Dermis blood vessel endothelial cell (primary cell): ENCODE results near the gene OR8G5. TPM values are rescaled to one million over a fixed set of nuclear protein-coding genes. Genes with fewer than 3 reads are reported as not detected.
A peak's percentile ranks its signal among the peaks of the same experiment; 100 is the strongest.
"Not testable (repeated sequence)": the region's sequence is repeated elsewhere in the genome, so short reads cannot be mapped to it uniquely, and the experiment has no call there.

Experiments
- DNase-seq: peaks from one replicate; pipeline ENCODE4 v3.0.0; 2010
- total RNA-seq: library from RNA; depleted of rRNA; stranded (reverse); fragments of >200 nt; gene quantifications from 2 replicates; pipeline ENCODE4 v1.2.3, GENCODE V29; 2014

Gene OR8G5, protein sequence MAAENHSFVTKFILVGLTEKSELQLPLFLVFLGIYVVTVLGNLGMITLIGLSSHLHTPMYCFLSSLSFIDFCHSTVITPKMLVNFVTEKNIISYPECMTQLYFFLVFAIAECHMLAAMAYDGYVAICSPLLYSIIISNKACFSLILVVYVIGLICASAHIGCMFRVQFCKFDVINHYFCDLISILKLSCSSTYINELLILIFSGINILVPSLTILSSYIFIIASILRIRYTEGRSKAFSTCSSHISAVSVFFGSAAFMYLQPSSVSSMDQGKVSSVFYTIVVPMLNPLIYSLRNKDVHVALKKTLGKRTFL
- not detected in 2 replicates for total RNA-seq

DNA sequence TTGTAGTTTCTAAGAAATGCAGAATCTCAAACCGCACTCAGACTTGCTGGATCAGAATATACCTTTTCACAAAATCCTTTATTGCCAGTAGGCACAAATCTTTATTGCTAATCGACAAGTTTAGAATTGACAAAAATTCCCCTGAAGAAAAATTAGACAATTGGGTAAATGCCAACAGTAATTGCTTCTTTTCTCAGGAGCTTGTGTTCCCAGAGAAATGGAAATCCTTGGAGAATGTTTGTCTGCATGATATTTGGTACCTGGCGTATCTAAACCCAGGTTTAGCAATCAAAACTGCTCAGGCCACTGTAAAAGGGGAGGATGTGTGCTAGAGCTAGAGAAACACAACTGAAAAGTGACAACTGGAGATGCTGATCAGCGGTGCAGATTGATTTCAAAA, at the start of gene OR8G5:
TSS of gene OR8G5 (plus strand) at position 301 of the 400 bp plus-strand sequence. CDS start 8,556 bp downstream, outside the sequence.
- no peak for DNase-seq

DNA sequence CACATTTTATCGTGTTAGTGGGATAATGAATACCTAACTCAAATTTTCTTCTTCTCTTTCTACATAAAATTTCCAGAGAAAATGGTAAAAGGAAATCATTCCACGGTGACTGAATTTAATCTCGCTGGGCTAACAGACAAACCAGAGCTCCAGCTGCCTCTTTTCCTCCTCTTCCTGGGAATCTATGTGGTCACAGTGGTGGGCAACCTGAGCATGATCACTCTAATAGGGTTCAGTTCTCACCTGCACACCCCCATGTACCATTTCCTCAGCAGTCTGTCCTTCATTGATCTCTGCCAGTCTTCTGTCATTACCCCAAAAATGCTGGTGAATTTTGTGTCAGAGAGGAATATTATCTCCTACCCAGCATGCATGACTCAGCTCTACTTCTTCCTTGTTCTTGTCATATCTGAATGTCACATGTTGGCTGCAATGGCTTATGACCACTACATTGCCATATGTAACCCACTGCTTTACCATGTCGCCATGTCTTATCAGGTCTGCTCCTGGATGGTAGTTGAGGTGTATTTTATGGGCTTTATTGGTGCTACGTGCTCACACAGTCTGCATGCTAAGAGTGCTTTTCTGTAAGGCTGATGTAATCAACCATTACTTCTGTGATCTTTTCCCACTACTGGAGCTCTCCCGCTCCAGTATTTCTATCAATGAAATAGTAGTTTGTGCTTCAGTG, 48.9 kb upstream of the OR8G5 start:
- no peak for DNase-seq

DNA sequence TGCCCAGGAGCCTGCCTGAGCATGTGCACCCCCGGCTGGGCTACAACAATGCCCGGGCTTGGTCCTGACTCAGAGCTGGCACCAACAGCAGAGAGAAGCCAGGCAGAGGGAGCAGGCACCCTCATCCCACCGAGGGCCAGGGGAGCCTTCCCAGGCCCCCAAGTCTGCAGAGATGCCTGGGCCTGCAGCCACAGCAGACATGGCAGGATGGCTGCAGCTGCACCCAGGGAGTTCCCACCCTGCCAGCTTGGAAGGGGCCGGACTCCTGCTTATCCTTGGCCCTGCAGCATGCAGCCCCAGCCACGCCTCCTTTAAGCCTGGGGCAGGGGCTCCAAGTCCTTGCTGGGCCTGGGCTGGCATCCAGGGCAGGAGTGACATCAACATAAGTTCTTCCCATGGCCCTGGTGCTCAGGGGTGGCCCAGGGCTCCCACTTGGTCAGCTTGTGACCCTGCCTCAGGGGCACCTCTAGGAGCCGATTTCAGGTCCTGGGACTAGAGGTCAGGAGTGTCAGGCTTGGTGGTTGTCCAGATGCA, 46.3 kb upstream of the OR8G5 start:
- no peak for DNase-seq

DNA sequence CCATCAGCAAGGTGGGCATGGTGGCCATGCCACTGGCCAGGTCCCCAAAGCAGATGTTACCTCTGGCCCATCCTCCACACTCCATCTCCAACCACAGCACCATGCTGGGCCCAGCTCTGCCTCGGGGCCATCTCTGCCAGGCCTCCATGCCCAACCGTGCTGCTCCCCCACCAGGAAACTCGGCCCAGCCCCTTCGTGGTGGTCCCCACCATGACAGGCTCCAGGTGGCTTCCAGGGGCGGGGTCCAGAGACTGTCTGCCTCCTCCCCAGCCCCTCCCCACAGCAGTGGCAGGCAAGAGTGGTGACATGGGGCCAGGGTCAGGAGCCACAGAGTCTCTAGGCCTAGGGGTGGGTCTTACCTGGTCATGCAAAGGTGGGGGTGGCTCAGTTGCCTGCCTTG, 45.8 kb upstream of the OR8G5 start:
- no peak for DNase-seq

DNA sequence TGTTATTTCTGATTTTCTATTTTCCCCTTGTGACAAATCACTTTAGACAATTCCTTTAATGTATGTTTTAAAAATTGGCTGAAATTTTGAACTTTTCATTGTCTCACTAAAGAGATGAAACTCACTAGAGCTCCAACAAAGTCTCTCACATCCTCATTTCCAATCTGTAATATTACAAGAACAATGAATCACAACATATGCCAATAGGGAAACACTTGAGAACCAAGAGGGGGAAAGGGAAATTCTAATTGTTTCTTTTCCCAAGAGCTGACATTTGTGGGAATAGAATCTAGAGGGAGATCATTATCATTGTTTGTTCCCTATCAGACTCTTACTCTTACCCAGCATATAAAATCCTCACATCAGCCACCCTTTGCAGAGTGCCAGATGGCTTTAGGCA, 44.9 kb upstream of the OR8G5 start:
- no peak for DNase-seq

DNA sequence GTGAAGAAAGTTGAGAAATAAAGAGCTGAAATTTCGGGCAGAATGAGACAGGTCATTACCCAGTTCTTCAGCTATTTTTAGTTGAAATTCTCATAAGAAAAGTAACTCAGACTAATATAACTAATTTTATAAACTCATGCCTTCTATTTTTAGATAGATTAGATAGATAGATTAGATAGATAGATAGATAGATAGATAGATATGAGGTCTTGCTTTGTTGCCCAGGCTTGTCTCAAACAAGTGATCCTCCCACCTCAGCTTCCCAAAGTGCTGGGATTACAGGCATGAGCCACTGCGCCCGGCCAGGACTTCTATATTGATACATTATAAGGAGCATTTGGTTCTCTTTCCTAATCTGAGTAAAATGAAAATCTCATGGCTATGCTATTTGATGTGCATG, 42.1 kb upstream of the OR8G5 start:
- DNase-seq = no peak

DNA sequence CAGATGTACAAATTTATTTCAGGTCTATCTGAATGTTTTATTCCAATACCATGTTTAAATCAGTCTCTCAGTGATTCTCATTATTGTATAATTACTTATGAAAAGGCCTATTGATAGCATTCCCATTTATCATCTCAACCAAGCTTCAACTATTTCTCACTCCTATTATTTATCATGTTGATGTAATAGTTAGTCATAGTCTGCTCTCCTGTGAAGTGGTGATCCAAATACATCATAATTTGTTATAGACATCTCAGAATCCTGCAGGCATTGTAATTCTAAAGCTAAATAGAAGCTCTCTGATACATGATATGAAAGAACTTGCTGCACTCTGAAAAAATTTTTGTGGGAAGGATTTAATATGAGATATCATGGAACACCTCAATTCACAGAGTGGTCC, 37.0 kb upstream of the OR8G5 start:
- DNase-seq = no peak

DNA sequence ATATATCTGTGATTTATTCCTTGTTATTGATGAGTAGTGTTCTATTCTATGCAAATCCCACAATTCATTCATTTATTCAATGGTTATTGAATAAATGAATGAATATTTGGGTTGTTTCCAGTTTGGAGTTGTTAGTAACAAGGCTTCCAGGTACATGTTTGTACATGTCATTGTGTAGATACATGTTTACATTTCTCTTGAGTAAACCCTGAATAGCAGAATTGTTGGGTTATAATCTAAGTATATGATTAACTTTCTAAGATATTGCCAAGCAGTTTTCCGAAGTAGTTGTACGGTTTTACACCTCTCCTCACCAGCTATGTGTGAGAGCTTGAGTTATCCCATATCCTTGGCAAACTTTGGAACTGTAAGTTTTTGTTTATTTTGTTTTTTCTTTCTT, 33.8 kb upstream of the OR8G5 start:
- no peak for DNase-seq

DNA sequence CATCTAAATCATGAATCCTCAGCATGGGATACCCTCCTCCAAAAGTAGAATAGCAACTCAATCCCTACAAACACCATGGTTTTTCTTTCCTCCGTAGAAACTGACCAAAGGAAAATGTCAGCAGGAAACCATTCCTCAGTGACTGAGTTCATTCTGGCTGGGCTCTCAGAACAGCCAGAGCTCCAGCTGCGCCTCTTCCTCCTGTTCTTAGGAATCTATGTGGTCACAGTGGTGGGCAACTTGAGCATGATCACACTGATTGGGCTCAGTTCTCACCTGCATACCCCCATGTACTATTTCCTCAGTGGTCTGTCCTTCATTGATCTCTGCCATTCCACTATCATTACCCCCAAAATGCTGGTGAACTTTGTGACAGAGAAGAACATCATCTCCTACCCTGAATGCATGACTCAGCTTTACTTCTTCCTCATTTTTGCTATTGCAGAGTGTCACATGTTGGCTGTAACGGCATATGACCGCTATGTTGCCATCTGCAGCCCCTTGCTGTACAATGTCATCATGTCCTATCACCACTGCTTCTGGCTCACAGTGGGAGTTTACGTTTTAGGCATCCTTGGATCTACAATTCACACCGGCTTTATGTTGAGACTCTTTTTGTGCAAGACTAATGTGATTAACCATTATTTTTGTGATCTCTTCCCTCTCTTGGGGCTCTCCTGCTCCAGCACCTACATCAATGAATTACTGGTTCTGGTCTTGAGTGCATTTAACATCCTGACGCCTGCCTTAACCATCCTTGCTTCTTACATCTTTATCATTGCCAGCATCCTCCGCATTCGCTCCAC, 31.4 kb upstream of the OR8G5 start:
- not testable (repeated sequence) for DNase-seq

DNA sequence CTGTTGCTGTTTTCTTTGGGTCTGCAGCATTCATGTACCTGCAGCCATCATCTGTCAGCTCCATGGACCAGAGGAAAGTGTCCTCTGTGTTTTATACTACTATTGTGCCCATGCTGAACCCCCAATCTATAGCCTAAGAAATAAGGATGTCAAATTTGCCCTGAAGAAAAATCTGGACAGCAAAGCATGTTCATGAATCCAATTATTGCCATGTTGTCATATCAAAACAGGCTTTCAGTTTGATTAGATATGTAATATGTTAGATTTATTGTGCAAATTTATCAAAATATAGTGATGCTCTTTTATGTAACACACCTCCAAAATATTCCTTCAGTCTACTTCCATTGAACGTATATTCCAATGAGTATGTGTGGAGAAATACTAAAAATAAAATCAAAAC, 30.7 kb upstream of the OR8G5 start:
- no peak for DNase-seq

DNA sequence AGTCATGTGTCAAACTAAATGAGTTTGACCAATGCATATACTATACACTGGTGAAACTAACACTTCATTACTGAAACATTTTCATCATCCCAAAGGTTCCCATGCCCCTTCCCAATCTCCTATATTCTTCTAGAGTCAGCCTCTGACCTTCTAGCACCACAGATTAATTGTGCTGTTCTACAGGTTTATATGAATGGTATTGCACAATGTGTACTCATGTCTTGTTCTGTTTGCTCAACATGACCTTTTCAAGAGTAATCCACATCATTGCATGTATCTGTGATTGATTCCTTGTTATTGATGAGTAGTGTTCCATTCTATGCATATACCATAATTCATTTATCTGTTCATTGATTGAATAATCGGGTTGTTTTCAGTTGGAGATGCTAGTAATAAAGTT, 22.8 kb upstream of the OR8G5 start:
- DNase-seq = no peak

DNA sequence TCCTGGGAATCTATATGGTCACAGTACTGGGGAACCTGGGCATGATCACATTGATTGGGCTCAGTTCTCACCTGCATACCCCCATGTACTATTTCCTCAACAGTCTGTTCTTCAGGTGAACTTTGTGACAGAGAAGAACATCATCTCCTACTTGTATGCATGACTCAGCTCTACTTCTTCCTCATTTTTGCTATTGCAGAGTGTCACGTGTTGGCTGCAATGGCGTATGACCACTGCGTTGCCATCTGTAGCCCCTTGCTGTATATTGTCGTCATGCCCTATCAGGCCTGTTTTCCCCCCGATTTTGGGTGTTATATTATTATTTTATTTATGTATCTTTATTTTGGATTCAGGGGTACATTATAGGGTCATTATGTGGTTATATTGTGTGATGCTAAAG, 17.7 kb upstream of the OR8G5 start:
- DNase-seq = no peak

DNA sequence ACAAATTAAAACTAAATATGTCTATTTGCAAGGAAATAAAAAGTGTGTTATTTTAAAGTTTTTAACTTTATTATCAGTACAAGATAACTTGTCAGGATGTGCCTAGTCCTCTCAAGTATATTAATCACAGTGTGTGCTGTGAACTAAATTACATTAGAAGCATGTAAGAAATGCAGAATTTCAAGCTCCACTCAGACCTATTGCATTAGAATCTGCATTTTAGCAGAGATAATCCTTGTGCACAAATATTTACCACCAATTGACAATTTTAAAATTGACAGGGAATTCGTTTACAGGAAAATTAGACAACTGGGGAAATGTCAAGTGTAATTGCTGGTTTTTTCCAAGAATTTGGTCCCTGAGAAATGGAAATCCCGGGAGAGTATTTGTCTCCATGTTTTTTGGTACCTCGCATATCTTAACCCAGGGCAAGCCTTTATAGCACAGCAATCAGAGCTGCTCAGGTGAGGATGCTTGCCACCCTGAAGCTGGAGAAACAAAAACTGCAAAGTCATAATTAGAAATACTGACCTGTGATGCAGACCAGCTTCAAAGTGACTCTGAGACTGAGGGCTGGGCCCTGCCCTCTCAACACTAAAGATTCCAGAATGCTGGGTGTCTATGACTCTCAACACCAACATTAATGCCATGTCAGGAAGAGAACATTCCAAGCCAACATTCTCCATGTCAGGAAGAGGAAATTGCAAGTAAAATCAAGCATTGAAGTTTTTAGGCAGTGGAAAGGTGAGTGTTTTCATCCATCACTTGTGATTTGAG, 15.4 kb upstream of the OR8G5 start, which contains the start of gene OR8G1:
TSS of gene OR8G1 (plus strand) at position 475 of the 777 bp plus-strand sequence. CDS start 8,581 bp downstream, outside the sequence.
- no peak for DNase-seq

DNA sequence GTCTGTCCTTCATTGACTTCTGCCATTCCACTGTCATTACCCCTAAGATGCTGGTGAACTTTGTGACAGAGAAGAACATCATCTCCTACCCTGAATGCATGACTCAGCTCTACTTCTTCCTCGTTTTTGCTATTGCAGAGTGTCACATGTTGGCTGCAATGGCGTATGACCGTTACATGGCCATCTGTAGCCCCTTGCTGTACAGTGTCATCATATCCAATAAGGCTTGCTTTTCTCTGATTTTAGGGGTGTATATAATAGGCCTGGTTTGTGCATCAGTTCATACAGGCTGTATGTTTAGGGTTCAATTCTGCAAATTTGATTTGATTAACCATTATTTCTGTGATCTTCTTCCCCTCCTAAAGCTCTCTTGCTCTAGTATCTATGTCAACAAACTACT, 6.3 kb upstream of the OR8G5 start:
- not testable (repeated sequence) for DNase-seq

DNA sequence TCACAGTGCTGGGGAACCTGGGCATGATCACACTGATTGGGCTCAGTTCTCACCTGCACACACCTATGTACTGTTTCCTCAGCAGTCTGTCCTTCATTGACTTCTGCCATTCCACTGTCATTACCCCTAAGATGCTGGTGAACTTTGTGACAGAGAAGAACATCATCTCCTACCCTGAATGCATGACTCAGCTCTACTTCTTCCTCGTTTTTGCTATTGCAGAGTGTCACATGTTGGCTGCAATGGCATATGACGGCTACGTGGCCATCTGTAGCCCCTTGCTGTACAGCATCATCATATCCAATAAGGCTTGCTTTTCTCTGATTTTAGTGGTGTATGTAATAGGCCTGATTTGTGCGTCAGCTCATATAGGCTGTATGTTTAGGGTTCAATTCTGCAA, 8.9 kb downstream of the OR8G5 start:
- not testable (repeated sequence) for DNase-seq

DNA sequence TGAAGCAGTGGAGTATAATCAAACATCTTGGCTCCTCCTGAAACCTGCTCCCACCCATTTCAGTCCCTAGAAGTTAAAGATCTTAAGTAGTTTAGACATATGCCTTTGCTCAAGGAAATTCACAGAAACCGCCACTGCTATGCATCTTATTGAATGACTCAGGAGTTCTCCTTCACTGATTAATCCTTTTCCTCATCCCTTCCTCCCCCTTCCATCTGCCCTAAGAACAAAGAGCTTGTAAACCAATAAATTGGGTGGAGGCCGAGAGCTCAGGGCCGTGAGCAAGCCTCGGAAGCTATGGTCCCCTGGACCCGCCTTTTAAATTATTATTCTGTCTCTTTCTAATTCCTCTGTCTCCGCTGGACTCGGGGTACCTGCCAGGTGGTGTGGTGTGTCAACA, 14.7 kb downstream of the OR8G5 start:
- not testable (repeated sequence) for DNase-seq

DNA sequence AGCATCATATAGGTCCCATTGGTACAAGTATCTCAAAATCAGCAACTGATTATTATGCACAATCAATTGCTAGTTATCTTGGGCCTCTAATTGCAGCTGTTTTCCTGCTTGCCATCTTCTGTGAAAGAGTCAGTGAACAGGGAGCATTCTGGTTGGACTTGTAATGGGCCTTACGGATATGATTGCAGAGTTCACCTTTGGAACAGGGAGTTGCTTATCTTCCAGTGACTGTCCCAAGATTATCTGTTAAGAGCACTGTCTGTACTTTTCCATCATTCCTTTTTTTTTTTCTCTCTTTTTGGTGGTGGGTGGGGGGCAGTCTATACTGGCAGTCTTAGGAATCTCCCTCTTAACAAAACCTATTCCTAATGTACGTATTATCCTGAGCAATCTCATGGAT, 17.8 kb downstream of the OR8G5 start:
- no peak for DNase-seq

DNA sequence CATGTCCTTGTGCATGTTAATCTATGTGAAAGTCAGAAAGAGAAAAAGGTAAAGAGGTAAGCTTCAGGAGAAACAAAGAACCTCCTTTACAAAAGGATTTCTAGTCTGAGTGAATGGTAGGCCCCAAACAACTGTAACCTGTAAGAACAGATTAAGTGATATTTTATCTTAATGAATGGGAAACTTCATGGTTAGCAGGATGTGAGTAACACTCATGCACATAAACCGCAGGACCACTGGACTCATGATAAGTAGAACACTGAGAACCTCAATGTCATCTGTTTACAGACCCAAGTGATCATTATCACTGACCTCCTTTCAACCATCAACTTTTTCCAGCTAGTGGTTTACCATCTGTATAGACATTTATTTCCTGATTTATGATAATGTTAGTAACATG, 19.9 kb downstream of the OR8G5 start:
- DNase-seq = peak; percentile 27

DNA sequence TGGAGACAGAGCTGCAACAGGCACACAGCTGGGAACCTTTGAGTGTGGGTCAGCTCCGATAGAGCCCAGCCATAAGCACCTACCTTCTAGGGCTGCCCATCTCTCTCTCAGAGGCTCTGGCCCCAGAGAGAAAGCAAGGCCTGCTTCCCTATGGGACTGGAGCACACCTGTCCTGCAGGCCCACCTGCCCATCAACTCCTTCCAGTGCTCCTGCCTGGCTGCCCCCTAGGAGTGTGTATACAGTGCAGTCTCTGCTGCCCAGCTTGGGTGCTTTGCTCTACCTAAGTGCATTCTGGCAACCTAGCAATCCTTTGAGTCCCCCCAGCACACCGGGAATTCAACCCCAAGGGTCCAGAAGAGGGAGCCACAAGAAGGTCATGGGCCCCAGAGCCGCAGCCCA, 21.0 kb downstream of the OR8G5 start:
- no peak for DNase-seq

DNA sequence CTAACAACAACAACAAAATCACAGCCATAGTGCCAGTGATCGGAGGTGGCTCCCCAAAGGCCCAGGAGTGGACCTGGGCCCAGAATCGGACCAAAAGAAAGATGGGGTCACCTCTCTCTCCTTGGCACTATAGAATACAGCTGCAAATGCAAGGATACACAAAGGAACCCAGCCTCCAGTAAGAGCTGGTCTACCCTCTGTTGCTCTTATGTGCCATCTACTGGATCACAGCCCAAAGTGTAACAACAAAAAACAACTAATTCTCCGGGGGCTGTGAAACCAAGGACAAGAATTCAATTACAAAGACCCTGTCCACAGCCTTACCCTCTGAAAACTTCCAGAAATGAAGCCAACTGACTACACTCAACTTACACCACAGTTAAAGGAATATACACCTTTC, 21.6 kb downstream of the OR8G5 start:
- DNase-seq = no peak

DNA sequence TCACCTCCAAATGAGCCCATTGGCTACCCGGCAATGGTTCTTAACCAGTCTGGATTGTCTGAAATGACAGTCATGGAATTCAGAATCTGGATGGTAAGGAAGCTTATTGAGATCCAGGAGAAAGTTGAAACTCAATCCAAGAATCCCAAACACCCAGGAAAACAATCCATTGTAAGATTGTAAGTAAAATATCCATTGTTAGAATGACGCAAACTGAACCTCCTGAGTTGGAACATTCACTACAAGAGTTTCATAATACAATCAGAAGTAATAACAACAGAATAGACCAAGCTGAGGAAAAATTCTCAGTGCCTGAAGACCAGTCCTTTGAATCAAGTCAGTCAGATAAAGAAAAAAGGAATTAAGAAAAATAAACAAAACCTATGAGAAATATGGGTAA, 22.1 kb downstream of the OR8G5 start:
- DNase-seq = no peak

DNA sequence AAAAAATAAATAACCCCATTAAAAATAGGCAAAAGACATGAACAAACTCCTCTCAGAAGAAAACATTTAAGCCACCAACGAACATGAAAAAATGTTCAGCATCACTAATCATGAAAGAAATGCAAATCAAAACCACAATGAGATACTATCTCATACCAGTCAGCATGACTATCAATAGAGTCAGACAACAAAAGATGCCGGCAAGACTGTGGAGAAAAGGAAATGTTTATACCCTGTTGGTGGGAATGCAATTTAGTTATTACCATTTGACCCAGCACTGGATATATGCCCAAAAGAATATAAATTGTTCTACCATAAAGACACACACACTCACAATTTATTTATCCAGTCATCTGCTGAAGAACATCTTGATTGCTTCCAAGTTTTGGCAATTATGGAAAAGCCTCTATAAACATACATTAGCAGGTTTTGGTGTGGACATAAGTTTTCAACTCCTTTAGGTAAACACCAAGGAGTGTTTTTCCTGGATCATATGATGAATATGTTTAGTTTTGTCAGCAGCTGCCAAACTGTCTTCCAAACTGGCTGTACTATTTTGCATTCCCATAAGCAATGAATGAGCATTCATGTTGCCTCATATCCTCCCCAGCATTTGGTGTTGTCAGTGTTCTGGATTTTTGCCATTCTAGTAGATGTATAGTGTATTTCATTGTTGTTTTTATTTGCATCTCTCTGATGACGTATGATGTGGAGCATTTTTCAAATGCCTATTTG, 29.6 kb downstream of the OR8G5 start:
- peak; percentile 15 for DNase-seq
